Right cardiac atrium (tissue), 5 donors: ENCODE data around the gene SYTL1. TPM values are rescaled to one million over a fixed set of nuclear protein-coding genes. Genes with fewer than 3 reads are reported as not detected.

ENCODE experiments used
- ATAC-seq, 2 donors: fragments of 200-7000 bp; cut with Tn5 transposase; one replicate each; pipeline versions ENCODE4 v1.8.0 to v1.9.1; 2020; ENCODE audit warnings: moderate library complexity in 2 of 2, mild to moderate bottlenecking in 1 of 2
- DNase-seq, 3 donors: peaks; one replicate each; pipeline ENCODE4 v3.0.0-alpha.2; 2020
- H3K27ac ChIP-seq: one replicate; pipeline ENCODE4 v1.5.1; 2013; ENCODE audit warnings: mild to moderate bottlenecking, low read length, control low read depth, moderate library complexity
- H3K27me3 ChIP-seq: one replicate; pipeline ENCODE4 v1.6.1; 2013; ENCODE audit not compliant: control insufficient read depth, insufficient read depth
- H3K4me1 ChIP-seq: one replicate; pipeline ENCODE4 v1.6.1; 2013; ENCODE audit warnings: low read length; ENCODE audit not compliant: control insufficient read depth, insufficient read depth
- H3K4me3 ChIP-seq: one replicate; pipeline ENCODE4 v1.5.1; 2013; ENCODE audit warnings: low read length, control low read depth
- H3K9me3 ChIP-seq: one replicate; pipeline ENCODE4 v1.6.1; 2013; ENCODE audit warnings: low read length; ENCODE audit not compliant: control insufficient read depth
- WGBS: extraction: QIAGEN DNeasy Blood & Tissue Kit; methylation state at CpG from one replicate; pipeline ENCODE4 v1.1.7; 2013; 5-methylcytosine and 5-hydroxymethylcytosine counted together
- intact Hi-C, 4 donors: fragments of 100-400 bp; cut with DNase I; formaldehyde crosslinking; loops; one replicate each; pipeline versions ENCODE4 v1.11.0 to v1.14.0; 2022 to 2023
- polyA plus RNA-seq: library from polyadenylated mRNA; stranded (reverse); fragments of 200-250 nt; gene quantifications from one replicate; pipeline ENCODE4 v1.2.3, GENCODE V29; 2013
- total RNA-seq, 4 donors: library from RNA; stranded (reverse); fragmentation: NEBNext Ultra II Directional; extraction: Animal tissue kit (Norgen Biotek cat#: 25700); gene quantifications; one replicate each; pipeline ENCODE4 v1.2.1, GENCODE V29; 2021
- donor health status: healthy with polysubstance abuse.
- donor health status: DM: no; HTN: yes; CAD: no.
- donor health status: DM: no; HTN: no; CAD: no.
- donor health status: DM: no; HTN: yes; CAD: no; lungs with severe emphysema.
- donor health status: DM: yes; HTN: yes; CAD: no.

The SYTL1 gene
- total and polyA plus RNA-seq, 5 donors = 0.39 to 2.9 (median 2.1) TPM

GRCh38 chr1:27335506-27336422, 6.1 kb upstream of the SYTL1 start:
- H3K27me3 ChIP-seq = no peaks in the 10 kb centered on the region
- no peaks in the 10 kb centered on the region for H3K9me3 ChIP-seq
- no peak overlapping the region for H3K4me3 ChIP-seq
- H3K4me1 ChIP-seq = peaks cover 2% of the 10 kb centered on the region
- intact Hi-C loops = no loop called here
- ATAC-seq (no peak), DNase-seq (peak in 2 of 3 donors; percentile 34 to 48)
- 89% methylated on average over 17 of the region's 17 CpGs for WGBS
- H3K27ac ChIP-seq = no peak overlapping the region

- DNase-seq (peak in 2 of 3 donors; percentile 6 to 46), ATAC-seq (no peak)
- Histone ChIP-seq H3K27me3 (no peaks in the 10 kb centered on the region), H3K4me1 (peaks cover 2% of the 10 kb centered on the region), H3K9me3 (no peaks in the 10 kb centered on the region), H3K4me3 (no peak overlapping the region), H3K27ac (no peak overlapping the region)
- 93% methylated on average over 5 of the region's 5 CpGs for WGBS
- intact Hi-C loops = no loop called here
Observed at GRCh38 chr1:27336756-27337155, 5.1 kb upstream of the SYTL1 start.

GRCh38 chr1:27338751-27339150, 3.1 kb upstream of the SYTL1 start:
- Histone ChIP-seq H3K4me1 (no peaks in the 10 kb centered on the region), H3K27ac (no peak overlapping the region), H3K9me3 (no peaks in the 10 kb centered on the region), H3K27me3 (no peaks in the 10 kb centered on the region), H3K4me3 (no peak overlapping the region)
- WGBS = 91% methylated on average over 6 of the region's 6 CpGs
- intact Hi-C loops = no loop called here
- no peak for DNase-seq
- ATAC-seq = no peak

GRCh38 chr1:27339213-27339612, 2.6 kb upstream of the SYTL1 start:
- ATAC-seq (no peak), DNase-seq (peak in 1 of 3 donors; percentile 7)
- Histone ChIP-seq H3K9me3 (no peaks in the 10 kb centered on the region), H3K27me3 (no peaks in the 10 kb centered on the region), H3K27ac (no peak overlapping the region), H3K4me1 (no peaks in the 10 kb centered on the region), H3K4me3 (no peak overlapping the region)
- WGBS = 60% methylated on average over 5 of the region's 5 CpGs
- intact Hi-C loops = no loop called here

GRCh38 chr1:27342391-27342777, 562 bp downstream of the SYTL1 start:
- intact Hi-C loops = no loop called here
- Histone ChIP-seq H3K9me3 (no peaks in the 10 kb centered on the region), H3K27me3 (no peaks in the 10 kb centered on the region), H3K4me1 (no peaks in the 10 kb centered on the region), H3K27ac (no peak overlapping the region), H3K4me3 (no peak overlapping the region)
- DNase-seq (peak in 1 of 3 donors; percentile 33), ATAC-seq (peak; percentile 3 to 6)
- 73% methylated on average over 8 of the region's 8 CpGs for WGBS

- ATAC-seq (peak; percentile 25 to 28), DNase-seq (peak; percentile 24 to 76 (median 75))
- no peak overlapping the region for H3K4me3 ChIP-seq
Observed at GRCh38 chr1:27342778-27343638, 1.2 kb downstream of the SYTL1 start.

GRCh38 chr1:27343639-27344025, 1.8 kb downstream of the SYTL1 start:
- Histone ChIP-seq H3K4me1 (no peaks in the 10 kb centered on the region), H3K27ac (no peak overlapping the region), H3K9me3 (no peaks in the 10 kb centered on the region), H3K4me3 (no peak overlapping the region), H3K27me3 (no peaks in the 10 kb centered on the region)
- 76% methylated on average over 5 of the region's 5 CpGs for WGBS
- ATAC-seq (no peak), DNase-seq (no peak)
- intact Hi-C loops = no loop called here

More at GRCh38 chr1:27342778-27343638, 1.2 kb downstream of the SYTL1 start:
- no peaks in the 10 kb centered on the region for H3K9me3 ChIP-seq
- no peaks in the 10 kb centered on the region for H3K4me1 ChIP-seq
- intact Hi-C loops = no loop called here
- H3K27me3 ChIP-seq = no peaks in the 10 kb centered on the region
- no peak overlapping the region for H3K27ac ChIP-seq
- 60% methylated on average over 31 of the region's 31 CpGs for WGBS

- intact Hi-C loops = no loop called here
- peaks cover 2% of the 10 kb centered on the region for H3K4me1 ChIP-seq
- ATAC-seq (no peak), DNase-seq (peak in 1 of 3 donors; percentile 29)
- no peak overlapping the region for H3K4me3 ChIP-seq
- no peaks in the 10 kb centered on the region for H3K27me3 ChIP-seq
- no peaks in the 10 kb centered on the region for H3K9me3 ChIP-seq
- H3K27ac ChIP-seq = no peak overlapping the region
- WGBS = 88% methylated on average over 12 of the region's 12 CpGs
Observed at GRCh38 chr1:27345272-27345671, 3.5 kb downstream of the SYTL1 start.

- intact Hi-C loops = no loop called here
- WGBS = 94% methylated on average over 8 of the region's 8 CpGs
- peaks cover 6% of the 10 kb centered on the region for H3K4me1 ChIP-seq
Observed at GRCh38 chr1:27346357-27346756, 4.5 kb downstream of the SYTL1 start.

GRCh38 chr1:27346991-27347624, 5.3 kb downstream of the SYTL1 start:
- no peaks in the 10 kb centered on the region for H3K27me3 ChIP-seq
- ATAC-seq = no peak
- no peak overlapping the region for H3K27ac ChIP-seq
- no peaks in the 10 kb centered on the region for H3K9me3 ChIP-seq
- 81% methylated on average over 14 of the region's 14 CpGs for WGBS
- intact Hi-C loops = no loop called here
- no peak overlapping the region for H3K4me3 ChIP-seq
- no peak for DNase-seq
- peaks cover 6% of the 10 kb centered on the region for H3K4me1 ChIP-seq

More at GRCh38 chr1:27346357-27346756, 4.5 kb downstream of the SYTL1 start:
- no peaks in the 10 kb centered on the region for H3K27me3 ChIP-seq
- no peaks in the 10 kb centered on the region for H3K9me3 ChIP-seq
- no peak for DNase-seq
- ATAC-seq = no peak
- no peak overlapping the region for H3K4me3 ChIP-seq
- no peak overlapping the region for H3K27ac ChIP-seq
